ENCODE measurements around the gene MMP28.

MMP28 gene

GRCh38 chr17:35743626-35744328 lies 51.7 kb downstream of the MMP28 start:
- no peak for DNase-seq (ENCODE audit: low read depth, low spot score)

- DNase-seq (ENCODE audit: low read depth, low spot score) = no peak
Observed at GRCh38 chr17:35742896-35743477, 52.5 kb downstream of the MMP28 start.

- DNase-seq (ENCODE audit: low read depth, low spot score) = no peak
Observed at GRCh38 chr17:35742496-35742895, 52.9 kb downstream of the MMP28 start.

GRCh38 chr17:35740997-35741931 lies 54.2 kb downstream of the MMP28 start:
- no peak for DNase-seq (ENCODE audit: low read depth, low spot score)

- no peak for DNase-seq (ENCODE audit: low read depth, low spot score)
Observed at GRCh38 chr17:35740216-35740615, 55.2 kb downstream of the MMP28 start.

- no peak for DNase-seq (ENCODE audit: low read depth, low spot score)
Observed at GRCh38 chr17:35738519-35739133, 56.8 kb downstream of the MMP28 start.

GRCh38 chr17:35736236-35736635 lies 59.2 kb downstream of the MMP28 start:
- no peak for DNase-seq (ENCODE audit: low read depth, low spot score)

GRCh38 chr17:35735036-35735805 lies 60.2 kb downstream of the MMP28 start:
- DNase-seq (ENCODE audit: low read depth, low spot score) = no peak

- no peak for DNase-seq (ENCODE audit: low read depth, low spot score)
Observed at GRCh38 chr17:35734396-35734795, 61.0 kb downstream of the MMP28 start.

GRCh38 chr17:35733366-35733765 lies 62.1 kb downstream of the MMP28 start:
- DNase-seq (ENCODE audit: low read depth, low spot score) = no peak

- no peak for DNase-seq (ENCODE audit: low read depth, low spot score)
Observed at GRCh38 chr17:35732806-35733136, 62.7 kb downstream of the MMP28 start.

- no peak for DNase-seq (ENCODE audit: low read depth, low spot score)
Observed at GRCh38 chr17:35731917-35732805, 63.3 kb downstream of the MMP28 start.

GRCh38 chr17:35731239-35731916 lies 64.1 kb downstream of the MMP28 start, which contains the start of gene RASL10B:
TSS of gene RASL10B (plus strand) at chr17:35731639. CDS start at chr17:35735185, 3,546 bp downstream.
- DNase-seq (ENCODE audit: low read depth, low spot score) = no peak

- DNase-seq (ENCODE audit: low read depth, low spot score) = no peak
Observed at GRCh38 chr17:35730400-35731005, 64.9 kb downstream of the MMP28 start.

- no peak for DNase-seq (ENCODE audit: low read depth, low spot score)
Observed at GRCh38 chr17:35729405-35729833, 66.0 kb downstream of the MMP28 start.

GRCh38 chr17:35728551-35728950 lies 66.9 kb downstream of the MMP28 start:
- DNase-seq (ENCODE audit: low read depth, low spot score) = no peak

- DNase-seq (ENCODE audit: low read depth, low spot score) = no peak
Observed at GRCh38 chr17:35727635-35728034, 67.8 kb downstream of the MMP28 start.

- no peak for DNase-seq (ENCODE audit: low read depth, low spot score)
Observed at GRCh38 chr17:35726953-35727460, 68.4 kb downstream of the MMP28 start.

All from brain pericyte (primary cell).